ENCODE data around the gene RIPOR3.
A peak's percentile ranks its signal among the peaks of the same experiment; 100 is the strongest.
"Not testable (repeated sequence)": the region's sequence is repeated elsewhere in the genome, so short reads cannot be mapped to it uniquely, and the experiment has no call there.

RIPOR3 gene

GRCh38 chr20:50585214-50585613 lies 106.1 kb downstream of the RIPOR3 start:
- no peak for DNase-seq

- no peak for DNase-seq
Measured at GRCh38 chr20:50584687-50585086, 106.7 kb downstream of the RIPOR3 start.

DNA sequence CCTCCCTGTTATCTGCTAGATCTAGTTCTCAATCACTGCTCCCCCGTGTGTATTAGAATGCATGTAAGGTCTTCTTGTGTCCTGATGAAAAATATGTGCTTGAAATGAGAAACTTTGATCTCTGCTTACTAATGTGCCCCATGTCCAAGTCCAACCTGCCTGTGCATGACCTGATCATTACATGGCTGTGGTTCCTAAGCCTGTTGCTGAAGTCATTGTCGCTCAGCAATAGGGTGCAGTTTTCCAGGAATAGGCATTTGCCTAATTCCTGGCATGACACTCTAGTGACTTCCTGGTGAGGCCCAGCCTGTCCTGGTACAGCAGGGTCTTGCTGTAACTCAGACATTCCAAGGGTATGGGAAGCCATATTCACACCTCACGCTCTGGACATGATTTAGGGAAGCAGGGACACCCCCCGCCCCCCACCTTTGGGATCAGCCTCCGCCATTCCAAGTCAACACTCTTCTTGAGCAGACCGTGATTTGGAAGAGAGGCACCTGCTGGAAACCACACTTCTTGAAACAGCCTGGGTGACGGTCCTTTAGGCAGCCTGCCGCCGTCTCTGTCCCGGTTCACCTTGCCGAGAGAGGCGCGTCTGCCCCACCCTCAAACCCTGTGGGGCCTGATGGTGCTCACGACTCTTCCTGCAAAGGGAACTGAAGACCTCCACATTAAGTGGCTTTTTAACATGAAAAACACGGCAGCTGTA lies 107.7 kb downstream of the RIPOR3 start:
- no peak for DNase-seq

GRCh38 chr20:50582591-50583234 lies 108.6 kb downstream of the RIPOR3 start:
- no peak for DNase-seq

DNA sequence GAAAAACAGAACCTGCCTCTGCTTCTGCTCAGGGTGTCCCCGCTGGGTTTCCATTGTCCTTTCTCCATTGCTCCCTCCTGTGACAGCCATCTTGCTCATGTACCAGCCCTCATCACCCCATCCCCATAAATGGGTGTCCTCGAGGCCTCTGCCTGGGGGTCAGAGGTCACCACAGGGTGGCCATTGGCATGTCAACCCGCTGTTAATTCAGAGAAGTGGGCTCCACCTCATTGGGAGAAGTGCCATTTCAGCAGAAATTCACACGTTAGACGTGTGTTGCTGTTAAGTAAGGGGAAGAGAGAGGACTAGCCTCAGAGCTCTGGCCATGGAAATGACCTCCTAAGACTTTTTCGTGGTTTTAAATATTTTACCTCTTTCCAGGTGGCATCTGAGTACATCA lies 109.2 kb downstream of the RIPOR3 start:
- no peak for DNase-seq

DNA sequence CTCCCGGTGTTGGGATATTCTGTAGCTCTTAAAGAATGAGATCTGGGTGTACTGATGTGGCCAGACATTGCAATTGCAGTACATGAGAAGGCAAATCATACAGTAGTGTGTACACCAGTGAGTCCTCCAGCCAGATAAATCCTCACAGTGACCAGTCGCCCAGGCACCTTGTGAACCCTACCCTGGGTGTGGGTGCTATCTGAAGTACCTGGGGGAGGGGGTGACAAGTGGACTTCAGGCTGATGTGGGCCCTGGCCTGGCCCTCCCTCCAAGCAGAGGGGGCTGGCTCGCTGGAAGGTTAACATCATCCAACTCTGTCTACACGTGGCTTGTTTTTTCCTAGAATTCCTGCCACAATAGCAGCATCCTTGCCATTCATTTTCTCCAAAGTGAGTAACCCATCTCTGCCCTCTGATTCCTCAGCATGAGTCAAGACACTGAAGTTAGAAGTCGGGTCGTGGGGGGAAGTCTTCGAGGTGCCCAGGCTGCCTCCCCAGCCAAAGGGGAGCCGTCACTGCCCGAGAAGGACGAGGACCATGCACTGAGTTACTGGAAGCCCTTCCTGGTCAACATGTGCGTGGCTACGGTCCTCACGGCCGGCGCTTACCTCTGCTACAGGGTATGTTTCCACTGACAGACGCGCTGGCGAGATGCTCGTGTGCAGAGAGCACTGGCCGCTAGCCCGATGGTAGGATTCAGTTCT lies 110.3 kb downstream of the RIPOR3 start:
- no peak for DNase-seq

DNA sequence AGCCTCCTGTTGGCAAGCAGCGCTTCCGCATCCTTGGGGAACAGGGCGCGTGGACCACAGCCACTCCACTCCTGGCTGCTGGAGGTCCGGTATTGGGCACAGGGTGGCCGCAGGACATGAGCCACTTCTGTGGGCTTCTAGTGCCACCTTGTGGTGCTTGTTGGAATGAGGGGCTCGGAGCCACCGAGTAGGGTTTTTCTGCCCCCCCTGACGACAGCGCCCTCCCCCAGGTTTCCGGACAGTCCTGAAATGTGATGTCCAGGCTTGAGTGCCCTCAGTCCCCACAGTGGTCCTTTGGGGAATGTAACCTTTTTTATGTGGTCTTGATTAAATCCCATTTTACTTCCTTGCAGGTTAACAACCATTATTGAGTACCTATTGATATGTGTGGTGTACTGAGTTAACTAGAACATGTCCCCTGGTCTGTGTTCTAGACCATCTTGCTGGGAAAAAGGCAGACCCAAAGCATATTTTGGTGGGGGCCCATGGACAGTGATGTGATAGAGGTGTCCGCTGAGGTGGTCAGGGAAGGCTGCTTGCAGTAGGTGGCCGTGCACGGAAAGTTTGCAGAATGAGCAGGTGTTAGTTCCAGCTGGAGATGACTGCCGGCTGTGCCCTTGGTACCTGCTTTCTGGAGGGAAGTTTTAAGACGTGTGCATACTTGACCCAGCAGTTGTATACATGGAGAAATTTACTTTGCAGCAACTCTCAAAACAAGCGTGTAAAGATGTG lies 111.2 kb downstream of the RIPOR3 start:
- DNase-seq = peak in 1 of 2 experiments; percentile 64

GRCh38 chr20:50579511-50579910 lies 111.8 kb downstream of the RIPOR3 start:
- DNase-seq = no peak

DNA sequence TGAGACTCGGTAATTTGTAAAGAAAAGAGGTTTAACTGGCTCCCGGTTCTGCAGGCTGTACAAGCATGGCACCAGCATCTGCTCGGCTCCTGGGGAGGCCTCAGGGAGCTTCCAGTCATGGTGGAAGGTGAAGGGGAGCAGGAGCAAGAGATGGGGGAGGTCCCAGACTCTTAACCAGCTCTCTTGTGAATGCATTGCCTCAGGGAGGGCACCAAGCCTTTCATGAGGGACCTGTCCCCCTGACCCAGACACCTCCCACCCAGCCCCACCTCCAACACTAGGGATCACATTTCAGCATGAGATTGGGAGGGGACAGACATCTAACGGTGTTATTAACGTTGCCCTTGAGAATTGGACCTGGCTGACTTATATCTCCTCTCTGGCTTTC lies 112.6 kb downstream of the RIPOR3 start:
- no peak for DNase-seq

GRCh38 chr20:50578061-50578777 lies 113.1 kb downstream of the RIPOR3 start:
- DNase-seq = no peak

- no peak for DNase-seq
Measured at GRCh38 chr20:50577175-50578018, 113.9 kb downstream of the RIPOR3 start.

DNA sequence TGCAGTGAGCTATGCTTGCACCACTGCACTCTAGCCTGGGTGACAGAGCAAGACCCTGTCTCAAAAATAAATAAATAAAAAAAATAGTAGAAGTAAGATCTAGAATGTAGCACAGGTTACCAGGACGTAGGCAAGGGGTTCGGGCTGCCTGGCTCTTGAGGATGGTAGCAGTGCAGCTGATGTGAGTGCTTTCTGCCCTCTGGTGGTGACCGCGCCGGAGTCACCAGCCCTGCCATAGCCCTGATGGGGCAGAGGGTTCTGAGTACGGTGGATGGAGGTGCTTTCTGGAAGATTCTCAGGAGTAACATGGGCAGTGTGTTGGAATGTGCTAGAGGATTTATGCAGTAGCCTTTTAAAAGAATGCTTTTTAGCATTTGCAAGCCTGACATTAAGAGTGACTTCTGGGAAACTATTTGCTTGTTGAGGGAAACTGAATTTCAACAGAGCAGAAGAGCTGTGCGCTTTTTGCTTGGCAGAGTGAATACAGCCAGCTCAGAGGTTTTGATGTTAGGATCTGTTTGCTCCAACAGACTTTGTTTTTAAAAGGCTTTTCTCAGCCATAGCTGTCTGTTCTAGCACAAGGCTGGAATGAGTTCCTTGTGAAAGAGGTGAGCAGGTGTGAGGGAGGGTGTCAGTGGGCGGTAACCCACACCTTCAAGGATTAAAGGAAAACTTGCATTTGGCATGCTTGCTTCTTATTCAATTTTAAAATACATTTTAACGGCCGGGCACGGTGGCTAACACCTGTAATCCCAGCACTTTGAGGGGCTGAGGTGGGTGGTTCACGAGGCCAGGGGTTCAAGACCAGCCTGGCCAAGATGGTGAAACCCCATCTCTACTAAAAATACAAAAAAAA lies 115.2 kb downstream of the RIPOR3 start:
- DNase-seq = peak in 1 of 2 experiments; percentile 77

- DNase-seq = no peak
Measured at GRCh38 chr20:50574586-50574985, 116.8 kb downstream of the RIPOR3 start.

GRCh38 chr20:50574108-50574507 lies 117.2 kb downstream of the RIPOR3 start:
- no peak for DNase-seq

GRCh38 chr20:50572938-50573777 lies 118.2 kb downstream of the RIPOR3 start:
- no peak for DNase-seq

- no peak for DNase-seq
Measured at GRCh38 chr20:50571466-50571865, 119.9 kb downstream of the RIPOR3 start.

- no peak for DNase-seq
Measured at GRCh38 chr20:50569864-50570836, 121.2 kb downstream of the RIPOR3 start.

DNA sequence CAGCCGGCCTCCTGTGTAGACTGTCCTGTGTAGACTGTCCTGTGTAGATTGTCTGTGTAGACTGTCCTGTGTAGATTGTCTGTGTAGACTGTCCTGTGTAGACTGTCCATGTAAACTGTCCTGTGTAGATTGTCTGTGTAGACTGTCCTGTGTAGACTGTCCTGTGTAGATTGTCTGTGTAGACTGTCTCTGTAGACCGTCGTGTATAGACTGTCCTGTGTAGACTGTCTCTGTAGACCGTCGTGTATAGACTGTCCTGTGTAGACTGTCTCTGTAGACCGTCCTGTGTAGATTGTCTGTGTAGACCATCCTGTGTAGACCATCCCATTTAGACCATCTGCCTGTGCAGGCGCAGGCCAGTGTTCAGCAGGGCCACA lies 121.9 kb downstream of the RIPOR3 start:
- DNase-seq = not testable (repeated sequence)

GRCh38 chr20:50568549-50568942 lies 122.8 kb downstream of the RIPOR3 start:
- no peak for DNase-seq

Data from NCI-H526 (cell line).